ENCODE results near the gene ARHGAP29.

DNA sequence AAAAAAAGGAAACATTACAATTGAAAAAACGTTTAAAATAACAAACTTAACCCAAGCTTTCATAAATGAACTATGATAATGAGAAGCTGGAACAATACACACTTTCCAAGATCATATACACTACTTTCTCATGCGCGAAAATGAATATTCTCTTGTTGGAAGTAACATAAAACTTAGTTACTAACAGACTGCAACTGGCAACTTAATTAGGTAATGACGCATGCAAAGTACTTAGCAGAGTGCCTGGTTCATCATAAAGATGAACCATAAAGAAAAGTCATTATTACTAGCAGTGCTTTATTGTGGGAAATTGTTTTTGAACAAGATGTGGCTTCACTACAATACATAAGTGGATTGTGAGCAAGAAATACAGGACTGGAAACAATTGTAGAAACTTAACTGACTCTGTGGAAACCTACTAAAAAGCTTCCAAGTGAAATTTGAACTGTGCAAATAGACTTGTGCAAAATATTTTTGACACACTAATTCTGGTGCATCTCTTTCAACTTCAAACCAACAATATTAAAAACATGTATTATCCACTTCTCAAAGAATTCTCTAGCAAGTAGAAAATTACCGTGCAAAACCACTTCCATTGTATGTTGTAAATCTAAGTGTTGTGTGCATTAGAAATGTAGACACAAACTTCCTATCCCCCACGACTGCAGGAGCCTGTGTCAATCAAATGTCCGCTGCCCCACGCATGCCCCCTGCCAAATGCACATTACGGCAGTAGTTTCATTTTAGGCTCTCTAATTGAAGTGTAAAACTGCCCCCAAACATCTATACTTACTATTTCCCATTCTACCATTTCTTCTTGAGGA is 2.0 kb downstream of the ARHGAP29 start:
- TF ChIP-seq SIN3A (IDR thresholded peaks at IDR 0.05; ENCODE audit: borderline replicate concordance, insufficient read depth, low read length) = no peak
- TF ChIP-seq, protein P1, sequence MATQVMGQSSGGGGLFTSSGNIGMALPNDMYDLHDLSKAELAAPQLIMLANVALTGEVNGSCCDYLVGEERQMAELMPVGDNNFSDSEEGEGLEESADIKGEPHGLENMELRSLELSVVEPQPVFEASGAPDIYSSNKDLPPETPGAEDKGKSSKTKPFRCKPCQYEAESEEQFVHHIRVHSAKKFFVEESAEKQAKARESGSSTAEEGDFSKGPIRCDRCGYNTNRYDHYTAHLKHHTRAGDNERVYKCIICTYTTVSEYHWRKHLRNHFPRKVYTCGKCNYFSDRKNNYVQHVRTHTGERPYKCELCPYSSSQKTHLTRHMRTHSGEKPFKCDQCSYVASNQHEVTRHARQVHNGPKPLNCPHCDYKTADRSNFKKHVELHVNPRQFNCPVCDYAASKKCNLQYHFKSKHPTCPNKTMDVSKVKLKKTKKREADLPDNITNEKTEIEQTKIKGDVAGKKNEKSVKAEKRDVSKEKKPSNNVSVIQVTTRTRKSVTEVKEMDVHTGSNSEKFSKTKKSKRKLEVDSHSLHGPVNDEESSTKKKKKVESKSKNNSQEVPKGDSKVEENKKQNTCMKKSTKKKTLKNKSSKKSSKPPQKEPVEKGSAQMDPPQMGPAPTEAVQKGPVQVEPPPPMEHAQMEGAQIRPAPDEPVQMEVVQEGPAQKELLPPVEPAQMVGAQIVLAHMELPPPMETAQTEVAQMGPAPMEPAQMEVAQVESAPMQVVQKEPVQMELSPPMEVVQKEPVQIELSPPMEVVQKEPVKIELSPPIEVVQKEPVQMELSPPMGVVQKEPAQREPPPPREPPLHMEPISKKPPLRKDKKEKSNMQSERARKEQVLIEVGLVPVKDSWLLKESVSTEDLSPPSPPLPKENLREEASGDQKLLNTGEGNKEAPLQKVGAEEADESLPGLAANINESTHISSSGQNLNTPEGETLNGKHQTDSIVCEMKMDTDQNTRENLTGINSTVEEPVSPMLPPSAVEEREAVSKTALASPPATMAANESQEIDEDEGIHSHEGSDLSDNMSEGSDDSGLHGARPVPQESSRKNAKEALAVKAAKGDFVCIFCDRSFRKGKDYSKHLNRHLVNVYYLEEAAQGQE (IDR thresholded peaks at IDR 0.05; ENCODE audit: insufficient read depth in 1 of 2, low read depth in 2 of 2, low read length in 2 of 2) = no peak

Measured in PFSK-1 (cell line).